Activated CD4-positive, alpha-beta T cell treated with anti-CD3 and anti-CD28 coated beads for 1 hour (primary cell): ENCODE measurements around the gene FOSB.

Experiments used
- DNase-seq: peaks from one replicate; pipeline ENCODE4 v3.0.0-alpha.2; 2020

The FOSB gene

GRCh38 chr19:45469132-45469944 is 1.5 kb downstream of the FOSB start:
- peak; percentile 85 for DNase-seq

- DNase-seq: peak; percentile 46
These were observed 2.4 kb downstream of the FOSB start for GRCh38 chr19:45469945-45470761.

GRCh38 chr19:45470762-45471081 is 2.9 kb downstream of the FOSB start:
- DNase-seq: no peak

- DNase-seq: no peak
These were observed 3.5 kb downstream of the FOSB start for GRCh38 chr19:45471111-45471930.

- DNase-seq: no peak
These were observed 4.3 kb downstream of the FOSB start for GRCh38 chr19:45471931-45472562.

- DNase-seq: peak; percentile 42
These were observed 5.0 kb downstream of the FOSB start for GRCh38 chr19:45472563-45473366.

GRCh38 chr19:45473367-45473681 is 5.5 kb downstream of the FOSB start:
- DNase-seq: no peak

- no peak for DNase-seq
These were observed 6.1 kb downstream of the FOSB start for GRCh38 chr19:45473682-45474605.

GRCh38 chr19:45474606-45475521 is 7.1 kb downstream of the FOSB start:
- no peak for DNase-seq

GRCh38 chr19:45475537-45476291 is 7.9 kb downstream of the FOSB start:
- DNase-seq: no peak

GRCh38 chr19:45476304-45476703 is 8.5 kb downstream of the FOSB start:
- DNase-seq: no peak

- DNase-seq: no peak
These were observed 9.4 kb downstream of the FOSB start for GRCh38 chr19:45477186-45477585.

GRCh38 chr19:45477713-45478453 is 10.1 kb downstream of the FOSB start:
- no peak for DNase-seq

- DNase-seq: peak; percentile 86
These were observed 10.8 kb downstream of the FOSB start for GRCh38 chr19:45478454-45479238.

GRCh38 chr19:45483033-45483432 is 15.2 kb downstream of the FOSB start:
- no peak for DNase-seq

GRCh38 chr19:45484273-45484945 is 16.6 kb downstream of the FOSB start:
- no peak for DNase-seq
